Heart left ventricle (tissue), 16 donors: ENCODE data around the gene MAOA. TPM values are rescaled to one million over a fixed set of nuclear protein-coding genes. Genes with fewer than 3 reads are reported as not detected.

Experiments
- ATAC-seq, 4 donors: fragments of 200-7000 bp; cut with Tn5 transposase; one replicate each; pipeline ENCODE4 v1.9.1; 2020 to 2022; ENCODE audit warnings: moderate library complexity in 4 of 4, mild to moderate bottlenecking in 3 of 4, moderate number of reproducible peaks in 1 of 4
- DNase-seq, 5 donors: peaks; one replicate each; pipeline ENCODE4 v3.0.0-alpha.2; 2020
- H3K27ac ChIP-seq, 12 donors: fragments of 200-600 bp; sonication (generic) in 4 of 12; one replicate each; pipeline versions ENCODE4 v1.5.0 to v1.8.0; 2016 to 2022; ENCODE audit warnings: mild to moderate bottlenecking in 2 of 12
- H3K27me3 ChIP-seq, 9 donors: fragments of 200-600 bp; sonication (generic) in 2 of 9; one replicate each; pipeline versions ENCODE4 v1.5.1 to v1.8.0; 2016 to 2022; ENCODE audit warnings: mild to moderate bottlenecking in 3 of 9
- H3K36me3 ChIP-seq, 9 donors: fragments of 200-600 bp; sonication (generic) in 2 of 9; one replicate each; pipeline versions ENCODE4 v1.5.0 to v1.8.0; 2018 to 2022; ENCODE audit warnings: mild to moderate bottlenecking in 2 of 9
- H3K4me1 ChIP-seq, 12 donors: fragments of 200-600 bp; sonication (generic) in 4 of 12; one replicate each; pipeline versions ENCODE4 v1.5.0 to v1.8.0; 2016 to 2022; ENCODE audit warnings: mild to moderate bottlenecking in 3 of 12
- H3K4me3 ChIP-seq, 12 donors: fragments of 200-600 bp; sonication (generic) in 4 of 12; one replicate each; pipeline versions ENCODE4 v1.5.0 to v1.8.0; 2017 to 2022; ENCODE audit warnings: mild to moderate bottlenecking in 9 of 12, moderate library complexity in 4 of 12
- H3K9me3 ChIP-seq, 12 donors: fragments of 200-600 bp; sonication (generic) in 4 of 12; one replicate each; pipeline versions ENCODE4 v1.5.0 to v1.8.0; 2016 to 2022; ENCODE audit warnings: mild to moderate bottlenecking in 1 of 12
- CTCF ChIP-seq, 12 donors: fragments of 200-600 bp; sonication (generic) in 4 of 12; IDR thresholded peaks; one replicate each; pipeline versions ENCODE4 v1.5.0 to v1.8.0; 2018 to 2022; ENCODE audit warnings: antibody characterized with exemption in 12 of 12, mild to moderate bottlenecking in 5 of 12
- POLR2A ChIP-seq, 2 donors: fragments of 450-650 bp; IDR thresholded peaks; one replicate each; pipeline ENCODE4 v1.6.1; 2017; ENCODE audit warnings: antibody characterized with exemption in 2 of 2, mild to moderate bottlenecking in 2 of 2, moderate library complexity in 2 of 2
- WGBS, 4 donors: extraction: QIAGEN DNeasy Blood & Tissue Kit in 2 of 4; methylation state at CpG; one replicate each; pipeline versions ENCODE4 v1.1.5 to v1.1.7; 2013 to 2018; 5-methylcytosine and 5-hydroxymethylcytosine counted together
- intact Hi-C, 10 donors: fragments of 100-400 bp; cut with DNase I; formaldehyde crosslinking; loops; one replicate each; pipeline versions ENCODE4 v1.11.1 to v1.14.2; 2022
- polyA plus RNA-seq, 2 donors: library from polyadenylated mRNA; stranded (reverse); fragments of 200-250 nt; gene quantifications; one replicate each; pipeline ENCODE4 v1.2.3, GENCODE V29; 2013
- total RNA-seq, 9 donors: library from RNA; depleted of rRNA in 2 of 9; stranded (reverse); fragments of >200 nt in 2 of 9; fragmentation: NEBNext Ultra II Directional in 3 of 9; extraction: Animal tissue kit (Norgen Biotek cat#: 25700) in 3 of 9; gene quantifications; one replicate each; pipeline versions ENCODE4 v1.1.0 to v1.2.4, GENCODE V29; 2016 to 2023
- donor health status: ischemic (EF 13 %, LVEDD 7.1; RV severe dilation, severe dysfunction).
- donor health status: healthy with polysubstance abuse.
- donor health status: DM: no; HTN: yes; CAD: no.
- donor health status: DM: no; HTN: no; CAD: no.
- donor health status: ischemic (EF 25% LVEDD 6.9; RV normal size, moderate dysfunction).
- donor health status: ischemic (EF 25% LVEDD 5.7; RV mildly dilated, moderate dysfunction).
- donor health status: healthy.
- donor health status: DM: yes; HTN: yes; CAD: no.
- donor health status: ischemic (EF 35%, LVEDD 5.7; RV mildly dilated, moderate dysfunction).
- donor health status: nonischemic (EF 11% LVEDD 7.7; RV severe dilation, severe dysfunction).
- donor health status: DM: yes; HTN: yes; CAD: no.
- donor health status: PGD.
- donor health status: ischemic (EF 29% LVEDD 5.4; RV normal size, mild dysfunction).
- donor health status: nonischemic (EF 23%, LVEDD 6.1; RV moderate dilation, normal function).

MAOA gene
- total and polyA plus RNA-seq, 11 donors: 38.2 to 320 (median 104) TPM

- DNase-seq (no peak), ATAC-seq (no peak)
- H3K9me3 ChIP-seq: no peaks in the 10 kb centered on the region
- TF ChIP-seq CTCF (IDR thresholded peaks at IDR 0.05) (no peak), POLR2A (IDR thresholded peaks at IDR 0.05) (no peak)
- peaks cover 0 to 20% (median 4%) of the 10 kb centered on the region in 9 donors for H3K36me3 ChIP-seq
- no peak overlapping the region for H3K4me3 ChIP-seq
- intact Hi-C loops: loop anchor here in 1 of 10 donors (10.0 kb wide), 1 partner anchor 76 kb away; the partner anchor contains the start of gene MAOA
- 84 to 93% (median 90%) methylated on average over 7 of the region's 7 CpGs for WGBS, 4 donors
- H3K4me1 ChIP-seq: peaks cover 0 to 3% (median 0%) of the 10 kb centered on the region in 12 donors
- peaks cover 0 to 23% (median 0%) of the 10 kb centered on the region in 9 donors for H3K27me3 ChIP-seq
- H3K27ac ChIP-seq: no peak overlapping the region
Measured at GRCh38 chrX:43731086-43731485, 75.0 kb downstream of the MAOA start.

- no peak overlapping the region for H3K4me3 ChIP-seq
- no peak for ATAC-seq
- no peaks in the 10 kb centered on the region for H3K9me3 ChIP-seq
- intact Hi-C loops: loop anchor here in 1 of 10 donors (10.0 kb wide), 1 partner anchor 79 kb away; the partner anchor contains the start of gene MAOA
- H3K4me1 ChIP-seq: no peaks in the 10 kb centered on the region
- H3K27ac ChIP-seq: no peak overlapping the region
- TF ChIP-seq CTCF (IDR thresholded peaks at IDR 0.05) (no peak), POLR2A (IDR thresholded peaks at IDR 0.05) (no peak)
- 82 to 100% (median 97%) methylated on average over 1 of the region's 1 CpG for WGBS, 4 donors
- no peak for DNase-seq
- peaks cover 0 to 20% (median 4%) of the 10 kb centered on the region in 9 donors for H3K36me3 ChIP-seq
- H3K27me3 ChIP-seq: peaks cover 0 to 19% (median 0%) of the 10 kb centered on the region in 9 donors
Measured at GRCh38 chrX:43733699-43734098, 77.6 kb downstream of the MAOA start.

GRCh38 chrX:43734444-43734843 lies 78.3 kb downstream of the MAOA start:
- Histone ChIP-seq H3K9me3 (no peaks in the 10 kb centered on the region), H3K4me3 (no peak overlapping the region), H3K27ac (no peak overlapping the region), H3K36me3 (peaks cover 0 to 20% (median 4%) of the 10 kb centered on the region in 9 donors), H3K4me1 (no peaks in the 10 kb centered on the region), H3K27me3 (peaks cover 0 to 19% (median 0%) of the 10 kb centered on the region in 9 donors)
- DNase-seq (no peak), ATAC-seq (no peak)
- intact Hi-C loops: loop anchor here in 1 of 10 donors (10.0 kb wide), 1 partner anchor 80 kb away; the partner anchor contains the start of gene MAOA
- WGBS, 4 donors: 61 to 92% (median 80%) methylated on average over 1 of the region's 1 CpG
- TF ChIP-seq CTCF (IDR thresholded peaks at IDR 0.05) (no peak), POLR2A (IDR thresholded peaks at IDR 0.05) (no peak)

- no peaks in the 10 kb centered on the region for H3K4me1 ChIP-seq
- ATAC-seq (no peak), DNase-seq (no peak)
- no peak for TF ChIP-seq CTCF (IDR thresholded peaks at IDR 0.05)
- no peak for TF ChIP-seq POLR2A (IDR thresholded peaks at IDR 0.05)
- intact Hi-C loops: loop anchor here in 2 of 10 donors (5.0 to 10.0 kb wide), 2 partner anchors 43 to 81 kb away; partner anchors contain the start of gene MAOA (in 1 of the 2)
- H3K36me3 ChIP-seq: peaks cover 0 to 20% (median 4%) of the 10 kb centered on the region in 9 donors
- no peak overlapping the region for H3K4me3 ChIP-seq
- H3K27me3 ChIP-seq: peaks cover 0 to 19% (median 0%) of the 10 kb centered on the region in 9 donors
- no peaks in the 10 kb centered on the region for H3K9me3 ChIP-seq
- H3K27ac ChIP-seq: no peak overlapping the region
- 52 to 85% (median 72%) methylated on average over 4 to 6 of the region's 6 CpGs for WGBS, 4 donors
Measured at GRCh38 chrX:43735534-43735933, 79.4 kb downstream of the MAOA start.
